Sigmoid colon (tissue), 4 donors: Measurements from ENCODE around the gene MINK1.

ENCODE experiments used
- CTCF ChIP-seq, 4 experiments: fragments of 450-650 bp in 3 of 4; fragments of 200-600 bp in 1 of 4; IDR thresholded peaks; one replicate each; pipeline ENCODE4 v1.5.1; 2016 to 2019; ENCODE audit warnings: antibody characterized with exemption in 4 of 4, mild to moderate bottlenecking in 3 of 4, moderate library complexity in 2 of 4
- EP300 ChIP-seq, 4 donors: sonication (generic); formaldehyde crosslinking; IDR thresholded peaks; one replicate each; pipeline ENCODE4 v1.6.1; 2017; ENCODE audit warnings: antibody characterized with exemption in 4 of 4
- POLR2A ChIP-seq, 2 donors: fragments of 450-650 bp; IDR thresholded peaks; one replicate each; pipeline ENCODE4 v1.6.1; 2016; ENCODE audit warnings: antibody characterized with exemption in 2 of 2, mild to moderate bottlenecking in 2 of 2, moderate library complexity in 2 of 2

GRCh38 chr17:4893721-4894560 lies 60.8 kb downstream of the MINK1 start:
- TF ChIP-seq POLR2A (IDR thresholded peaks at IDR 0.05) (no peak), CTCF (IDR thresholded peaks at IDR 0.05) (no peak), EP300 (IDR thresholded peaks at IDR 0.05) (no peak)
